GM12801 (cell line): ENCODE results near the gene PPP2R2B.

Source experiments
- TF ChIP-seq, protein P1 (sequence below): IDR thresholded peaks from one replicate; pipeline ENCODE4 v1.5.1; 2011; ENCODE audit warnings: control low read depth; ENCODE audit not compliant: insufficient read length; ENCODE audit errors: extremely low read depth

The PPP2R2B gene

DNA sequence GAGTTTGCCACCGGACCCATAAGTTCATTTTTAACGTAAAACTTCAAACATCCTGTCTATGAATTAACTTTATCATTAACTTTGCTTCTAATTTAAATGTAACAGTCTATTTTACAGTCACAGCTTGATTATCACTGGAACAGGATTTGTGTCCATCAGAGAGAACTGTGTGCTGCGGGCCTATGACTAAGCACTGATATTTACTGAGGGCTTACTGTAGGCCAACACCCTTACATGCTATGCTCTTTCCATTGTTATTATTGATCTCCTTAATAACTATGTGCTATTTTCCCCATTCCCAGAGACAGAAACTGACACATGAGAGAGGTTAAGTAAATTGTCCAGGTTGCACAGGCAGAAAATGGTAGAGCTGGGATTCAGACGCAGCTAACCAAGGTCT, 338.6 kb downstream of the PPP2R2B start:
- TF ChIP-seq, protein P1, sequence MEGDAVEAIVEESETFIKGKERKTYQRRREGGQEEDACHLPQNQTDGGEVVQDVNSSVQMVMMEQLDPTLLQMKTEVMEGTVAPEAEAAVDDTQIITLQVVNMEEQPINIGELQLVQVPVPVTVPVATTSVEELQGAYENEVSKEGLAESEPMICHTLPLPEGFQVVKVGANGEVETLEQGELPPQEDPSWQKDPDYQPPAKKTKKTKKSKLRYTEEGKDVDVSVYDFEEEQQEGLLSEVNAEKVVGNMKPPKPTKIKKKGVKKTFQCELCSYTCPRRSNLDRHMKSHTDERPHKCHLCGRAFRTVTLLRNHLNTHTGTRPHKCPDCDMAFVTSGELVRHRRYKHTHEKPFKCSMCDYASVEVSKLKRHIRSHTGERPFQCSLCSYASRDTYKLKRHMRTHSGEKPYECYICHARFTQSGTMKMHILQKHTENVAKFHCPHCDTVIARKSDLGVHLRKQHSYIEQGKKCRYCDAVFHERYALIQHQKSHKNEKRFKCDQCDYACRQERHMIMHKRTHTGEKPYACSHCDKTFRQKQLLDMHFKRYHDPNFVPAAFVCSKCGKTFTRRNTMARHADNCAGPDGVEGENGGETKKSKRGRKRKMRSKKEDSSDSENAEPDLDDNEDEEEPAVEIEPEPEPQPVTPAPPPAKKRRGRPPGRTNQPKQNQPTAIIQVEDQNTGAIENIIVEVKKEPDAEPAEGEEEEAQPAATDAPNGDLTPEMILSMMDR = no peak

DNA sequence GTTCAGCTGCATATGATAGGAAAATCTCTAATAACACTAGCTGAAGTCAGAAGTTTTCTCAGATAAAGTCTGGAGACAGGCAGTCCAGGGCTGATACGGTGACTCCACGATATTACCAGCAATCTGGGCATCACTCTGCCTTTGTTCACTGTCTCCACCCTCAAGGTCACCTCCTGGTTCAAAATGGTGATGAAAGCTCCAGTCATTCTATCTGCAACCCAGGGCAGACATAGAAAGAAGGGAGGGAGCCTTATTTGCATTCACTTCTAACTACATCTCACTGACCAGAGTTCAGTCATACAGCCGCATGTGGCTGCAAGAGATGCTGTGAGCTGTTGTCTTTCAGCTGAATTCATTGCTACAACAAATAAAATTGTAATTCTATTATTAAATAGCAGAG, 340.1 kb downstream of the PPP2R2B start:
- TF ChIP-seq, protein P1 = no peak

DNA sequence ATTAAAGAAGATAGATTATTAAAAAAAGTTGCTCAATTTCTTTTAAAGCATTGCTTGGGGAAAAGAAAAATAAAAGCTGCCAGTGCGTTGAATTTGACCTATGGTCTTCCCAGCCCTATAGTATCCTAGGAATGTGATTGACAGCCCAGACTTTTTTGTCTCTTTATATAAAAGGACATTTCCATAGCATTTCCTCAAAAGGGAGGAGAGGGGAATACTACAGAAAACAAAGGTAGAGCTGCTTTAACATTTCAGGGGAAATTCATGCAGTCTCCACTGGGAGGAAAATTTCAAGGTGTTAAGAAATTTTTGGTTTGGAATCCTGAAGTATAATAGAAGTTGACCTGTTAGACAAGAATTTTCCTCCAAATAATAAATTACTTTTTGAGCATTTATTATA, 344.7 kb downstream of the PPP2R2B start:
- TF ChIP-seq, protein P1 = no peak

DNA sequence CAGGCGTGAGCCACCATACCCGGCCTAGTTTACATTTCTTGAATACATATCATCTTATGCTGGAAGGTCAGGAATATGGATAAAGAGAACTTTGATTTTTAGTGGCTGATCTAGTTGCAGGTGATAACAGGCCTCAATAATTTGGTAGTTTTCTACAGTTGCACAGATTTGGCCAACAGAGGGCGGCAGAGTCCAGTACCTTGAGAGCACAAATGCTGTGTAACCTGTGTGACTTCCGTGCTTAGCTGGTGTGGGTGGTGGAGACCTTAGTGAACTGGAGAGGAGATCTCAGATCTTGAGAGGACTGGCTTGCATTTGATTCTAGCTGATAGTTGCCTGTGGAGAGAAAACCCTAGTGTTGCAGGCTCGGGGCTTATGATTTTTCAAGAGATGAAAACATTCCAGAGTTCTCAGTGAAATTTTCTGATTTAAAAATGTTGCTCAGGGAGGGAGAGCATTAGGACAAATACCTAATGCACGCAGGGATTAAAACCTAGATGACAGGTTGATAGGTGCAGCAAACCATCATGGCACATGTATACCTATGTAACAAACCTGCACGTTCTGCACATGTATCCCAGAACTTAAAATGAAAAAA, 345.2 kb downstream of the PPP2R2B start:
- TF ChIP-seq, protein P1 = peak; percentile 65
